Measurements from ENCODE around the gene C1orf232.

The C1orf232 gene

GRCh38 chr1:26145960-26146294 is 22.8 kb downstream of the C1orf232 start:
- in situ Hi-C loops (cut with MboI; ENCODE audit: low sequenced_read_pairs, unreplicated experiment): loop anchor here (5.0 kb wide), 1 partner anchor 39 kb away; no protein-coding TSS in a partner anchor
- no peak for TF ChIP-seq CTCF (IDR thresholded peaks at IDR 0.05; ENCODE audit: borderline replicate concordance, control extremely low read depth, extremely low read depth, insufficient read depth, missing control alignments)
- DNase-seq (ENCODE audit: low spot score): no peak

GRCh38 chr1:26145041-26145959 is 23.5 kb downstream of the C1orf232 start:
- DNase-seq (ENCODE audit: low spot score): peak; percentile 80
- in situ Hi-C loops (cut with MboI; ENCODE audit: low sequenced_read_pairs, unreplicated experiment): loop anchor here (5.0 kb wide), 1 partner anchor 38 kb away; no protein-coding TSS in a partner anchor
- peak; percentile 47 for TF ChIP-seq CTCF (IDR thresholded peaks at IDR 0.05; ENCODE audit: borderline replicate concordance, control extremely low read depth, extremely low read depth, insufficient read depth, missing control alignments)

GRCh38 chr1:26142159-26142558 is 26.6 kb downstream of the C1orf232 start:
- in situ Hi-C loops (cut with MboI; ENCODE audit: low sequenced_read_pairs, unreplicated experiment): no loop called here
- TF ChIP-seq CTCF (IDR thresholded peaks at IDR 0.05; ENCODE audit: borderline replicate concordance, control extremely low read depth, extremely low read depth, insufficient read depth, missing control alignments): no peak
- no peak for DNase-seq (ENCODE audit: low spot score)

- in situ Hi-C loops (cut with MboI; ENCODE audit: low sequenced_read_pairs, unreplicated experiment): no loop called here
- no peak for DNase-seq (ENCODE audit: low spot score)
- no peak for TF ChIP-seq CTCF (IDR thresholded peaks at IDR 0.05; ENCODE audit: borderline replicate concordance, control extremely low read depth, extremely low read depth, insufficient read depth, missing control alignments)
Observed at GRCh38 chr1:26138974-26139558, 29.7 kb downstream of the C1orf232 start.

- TF ChIP-seq CTCF (IDR thresholded peaks at IDR 0.05; ENCODE audit: borderline replicate concordance, control extremely low read depth, extremely low read depth, insufficient read depth, missing control alignments): no peak
- in situ Hi-C loops (cut with MboI; ENCODE audit: low sequenced_read_pairs, unreplicated experiment): no loop called here
- no peak for DNase-seq (ENCODE audit: low spot score)
Observed at GRCh38 chr1:26134466-26134865, 34.3 kb downstream of the C1orf232 start.

- in situ Hi-C loops (cut with MboI; ENCODE audit: low sequenced_read_pairs, unreplicated experiment): no loop called here
- DNase-seq (ENCODE audit: low spot score): no peak
- TF ChIP-seq CTCF (IDR thresholded peaks at IDR 0.05; ENCODE audit: borderline replicate concordance, control extremely low read depth, extremely low read depth, insufficient read depth, missing control alignments): no peak
Observed at GRCh38 chr1:26132834-26133167, 36.0 kb downstream of the C1orf232 start.
